ACC112 (cell line): Measurements from ENCODE around the gene MAP4K5.

ENCODE experiments used
- H2AFZ ChIP-seq: fragments of 200-600 bp; sonication (generic); one replicate; pipeline ENCODE4 v1.6.0; 2017; ENCODE audit warnings: antibody characterized with exemption, low read length; ENCODE audit not compliant: unreplicated experiment
- H3K27ac ChIP-seq: fragments of 200-600 bp; sonication (generic); 2 replicates; pipeline ENCODE4 v1.5.1; 2014; ENCODE audit warnings: low read depth, mild to moderate bottlenecking, antibody characterized with exemption, low read length, moderate library complexity
- H3K27me3 ChIP-seq: fragments of 200-600 bp; sonication (generic); 2 replicates; pipeline ENCODE4 v1.6.1; 2014; ENCODE audit warnings: mild to moderate bottlenecking, antibody characterized with exemption, low read length, moderate library complexity, mixed read lengths; ENCODE audit not compliant: insufficient read depth
- H3K36me3 ChIP-seq: fragments of 200-600 bp; sonication (generic); 2 replicates; pipeline ENCODE4 v1.6.1; 2016; ENCODE audit warnings: mild to moderate bottlenecking, antibody characterized with exemption, low read length, moderate library complexity, mixed read lengths; ENCODE audit not compliant: insufficient read depth
- H3K4me1 ChIP-seq: fragments of 200-600 bp; sonication (generic); one replicate; pipeline ENCODE4 v1.6.1; 2016; ENCODE audit warnings: low read length, mixed read lengths; ENCODE audit not compliant: insufficient read depth, unreplicated experiment, control insufficient read depth
- H3K4me3 ChIP-seq: fragments of 200-600 bp; sonication (generic); 2 replicates; pipeline ENCODE4 v1.5.1; 2014; ENCODE audit warnings: mild to moderate bottlenecking, low read depth, low read length
- H3K79me2 ChIP-seq: fragments of 200-600 bp; sonication (generic); one replicate; pipeline ENCODE4 v1.6.0; 2016; ENCODE audit warnings: low read length; ENCODE audit not compliant: control insufficient read depth, unreplicated experiment, insufficient read depth

MAP4K5 gene

DNA sequence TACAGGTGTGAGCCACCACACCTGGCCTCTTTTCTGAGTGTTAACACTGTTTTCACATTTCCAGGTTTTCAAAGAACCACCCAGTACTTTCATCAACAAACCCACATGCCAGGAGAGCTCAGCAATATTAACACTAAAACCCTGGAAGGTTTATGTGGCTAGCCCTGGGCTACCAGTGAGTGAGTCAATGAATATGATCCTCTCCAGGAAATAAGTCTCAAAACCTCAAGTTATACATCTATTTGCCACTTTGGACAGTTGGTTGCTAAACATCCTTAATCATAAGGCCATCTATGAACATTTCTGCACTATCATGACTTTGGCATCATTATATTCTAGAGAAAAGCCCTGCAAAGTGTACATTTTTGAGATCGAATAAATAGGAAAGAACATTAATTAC, 129.4 kb downstream of the MAP4K5 start:
- H3K4me1 ChIP-seq = peaks cover 22% of the 10 kb centered on the region
- H2AFZ ChIP-seq = no peak overlapping the region
- no peaks in the 10 kb centered on the region for H3K79me2 ChIP-seq
- H3K27me3 ChIP-seq = no peaks in the 10 kb centered on the region
- H3K36me3 ChIP-seq = no peaks in the 10 kb centered on the region
- H3K27ac ChIP-seq = no peak overlapping the region
- no peak overlapping the region for H3K4me3 ChIP-seq

DNA sequence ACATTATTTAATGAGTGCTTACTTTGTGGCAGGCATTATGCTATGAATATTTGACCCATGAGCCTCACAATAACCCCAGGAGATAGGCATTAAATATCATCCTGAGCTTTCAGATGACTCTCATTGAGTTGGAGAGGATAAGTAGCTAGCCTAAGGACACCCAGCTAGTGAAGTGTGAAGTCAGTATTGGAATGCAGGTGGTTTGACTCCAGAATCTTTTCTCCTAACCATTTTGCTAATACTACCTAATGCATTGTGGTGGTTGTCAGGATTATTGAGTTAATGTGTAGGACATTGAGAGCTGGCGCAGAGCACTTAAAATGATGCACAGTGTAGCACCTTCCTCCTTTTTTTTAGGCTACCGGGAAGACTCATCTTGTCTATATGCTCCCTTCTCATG, 131.9 kb downstream of the MAP4K5 start:
- Histone ChIP-seq H3K4me1 (peaks cover 31% of the 10 kb centered on the region), H3K27ac (no peak overlapping the region), H2AFZ (no peak overlapping the region), H3K36me3 (no peaks in the 10 kb centered on the region), H3K4me3 (no peak overlapping the region), H3K27me3 (no peaks in the 10 kb centered on the region), H3K79me2 (peaks cover 4% of the 10 kb centered on the region)

DNA sequence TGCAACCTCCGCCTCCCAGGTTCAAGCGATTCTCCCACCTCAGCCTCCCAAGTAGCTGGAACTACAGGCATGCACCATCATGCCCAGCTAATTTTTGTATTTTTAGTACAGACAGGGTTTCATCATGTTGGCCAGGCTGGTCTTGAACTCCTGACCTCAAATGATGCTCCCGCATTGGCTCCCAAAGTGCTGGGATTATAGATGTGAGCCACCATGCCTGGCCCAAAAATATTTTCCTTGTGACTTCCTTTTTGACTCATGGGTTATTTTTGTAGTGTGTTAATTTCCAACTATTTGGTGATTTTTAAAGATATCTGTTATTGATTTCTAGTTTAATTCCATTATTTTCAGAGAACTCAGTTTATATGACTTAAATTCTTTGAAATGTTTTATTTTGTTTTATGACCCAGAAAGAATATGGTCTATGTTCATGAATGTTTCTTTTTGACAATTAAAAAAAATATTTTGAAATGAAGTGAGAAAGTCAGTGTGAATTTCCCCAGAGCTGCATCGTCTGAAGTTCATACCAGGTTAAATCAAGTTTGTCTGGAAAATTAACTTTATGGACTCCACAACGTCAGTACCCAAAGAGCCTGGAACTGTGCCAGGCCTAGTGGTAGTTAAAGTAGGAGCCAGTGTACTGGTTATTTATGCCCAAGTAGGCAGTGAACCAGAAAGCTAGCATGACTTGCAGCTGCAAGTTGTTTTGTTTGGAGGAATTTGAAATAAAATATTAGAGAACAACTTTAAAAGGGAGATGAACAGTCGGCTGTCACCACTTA, 132.9 kb downstream of the MAP4K5 start:
- no peaks in the 10 kb centered on the region for H3K27me3 ChIP-seq
- no peak overlapping the region for H3K4me3 ChIP-seq
- H3K79me2 ChIP-seq = peaks cover 14% of the 10 kb centered on the region
- H3K36me3 ChIP-seq = no peaks in the 10 kb centered on the region
- H3K4me1 ChIP-seq = peaks cover 41% of the 10 kb centered on the region
- H2AFZ ChIP-seq = no peak overlapping the region
- H3K27ac ChIP-seq = no peak overlapping the region

DNA sequence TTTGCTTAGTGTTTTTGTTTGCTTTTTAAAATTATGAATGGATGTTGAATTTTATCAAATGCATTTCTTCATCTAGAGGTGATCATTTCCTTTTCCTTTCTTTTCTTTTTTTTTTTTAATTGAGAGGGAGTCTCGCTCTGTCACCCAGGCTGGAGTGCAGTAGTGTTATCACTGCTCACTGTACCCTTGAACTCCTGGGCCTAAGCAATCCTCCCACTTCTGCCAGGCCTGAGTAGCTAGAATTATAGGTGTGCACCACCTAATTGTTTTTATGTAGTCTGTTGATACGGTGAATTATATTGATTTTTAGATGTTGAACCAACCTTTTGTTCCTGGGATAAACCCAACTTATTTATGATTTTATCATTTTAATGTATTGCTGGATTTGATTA, 134.2 kb downstream of the MAP4K5 start:
- H3K4me1 ChIP-seq = peaks cover 45% of the 10 kb centered on the region
- no peaks in the 10 kb centered on the region for H3K27me3 ChIP-seq
- H2AFZ ChIP-seq = peak overlapping the region; percentile 76
- H3K4me3 ChIP-seq = no peak overlapping the region
- no peaks in the 10 kb centered on the region for H3K36me3 ChIP-seq
- H3K79me2 ChIP-seq = peaks cover 18% of the 10 kb centered on the region
- 0 out of 2 replicates have a peak overlapping the region, but pooled peaks have one; percentile 90 for H3K27ac ChIP-seq

DNA sequence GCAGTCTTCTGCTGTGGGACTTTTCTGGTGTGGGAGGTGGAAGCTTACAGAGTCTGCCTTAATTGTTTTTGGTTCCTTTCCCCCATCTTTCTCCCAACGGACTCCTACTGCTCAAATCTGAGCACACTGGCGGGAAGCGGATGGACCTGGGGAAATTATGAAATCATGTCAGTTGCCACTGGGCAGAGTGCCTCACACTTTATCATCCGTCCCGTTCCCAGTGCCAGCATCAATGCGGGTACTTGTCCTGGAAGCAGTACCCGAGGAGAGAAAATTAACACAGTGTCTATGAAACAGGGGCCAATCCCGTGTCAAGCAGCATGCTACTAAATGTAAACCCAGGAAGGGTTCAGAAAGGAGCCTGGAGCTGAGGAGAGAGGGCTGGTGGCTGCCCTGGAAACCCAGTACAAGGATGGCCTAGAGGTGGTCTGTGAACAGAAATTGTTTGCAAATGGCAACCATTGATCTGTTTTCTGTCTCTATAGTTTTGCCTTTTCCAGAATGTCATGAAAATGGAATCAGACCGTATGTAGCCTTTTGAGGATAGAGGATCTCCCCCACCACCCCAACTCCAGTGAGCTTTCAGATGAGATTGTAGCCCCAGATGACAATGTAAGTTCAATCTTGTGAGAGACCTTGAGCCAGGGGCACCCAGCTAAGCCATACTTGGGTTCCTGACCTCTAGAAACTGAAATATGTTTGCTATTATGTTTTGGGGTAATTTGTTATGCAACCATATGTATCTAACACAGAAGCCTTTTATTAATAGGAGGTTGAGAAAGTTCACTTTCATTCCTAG, 134.8 kb downstream of the MAP4K5 start:
- H3K4me3 ChIP-seq = peak overlapping the region; percentile 100
- no peaks in the 10 kb centered on the region for H3K27me3 ChIP-seq
- H3K79me2 ChIP-seq = peaks cover 18% of the 10 kb centered on the region
- H2AFZ ChIP-seq = peak overlapping the region; percentile 76
- peak overlapping the region; percentile 90 for H3K27ac ChIP-seq
- H3K36me3 ChIP-seq = no peaks in the 10 kb centered on the region
- H3K4me1 ChIP-seq = peaks cover 45% of the 10 kb centered on the region

DNA sequence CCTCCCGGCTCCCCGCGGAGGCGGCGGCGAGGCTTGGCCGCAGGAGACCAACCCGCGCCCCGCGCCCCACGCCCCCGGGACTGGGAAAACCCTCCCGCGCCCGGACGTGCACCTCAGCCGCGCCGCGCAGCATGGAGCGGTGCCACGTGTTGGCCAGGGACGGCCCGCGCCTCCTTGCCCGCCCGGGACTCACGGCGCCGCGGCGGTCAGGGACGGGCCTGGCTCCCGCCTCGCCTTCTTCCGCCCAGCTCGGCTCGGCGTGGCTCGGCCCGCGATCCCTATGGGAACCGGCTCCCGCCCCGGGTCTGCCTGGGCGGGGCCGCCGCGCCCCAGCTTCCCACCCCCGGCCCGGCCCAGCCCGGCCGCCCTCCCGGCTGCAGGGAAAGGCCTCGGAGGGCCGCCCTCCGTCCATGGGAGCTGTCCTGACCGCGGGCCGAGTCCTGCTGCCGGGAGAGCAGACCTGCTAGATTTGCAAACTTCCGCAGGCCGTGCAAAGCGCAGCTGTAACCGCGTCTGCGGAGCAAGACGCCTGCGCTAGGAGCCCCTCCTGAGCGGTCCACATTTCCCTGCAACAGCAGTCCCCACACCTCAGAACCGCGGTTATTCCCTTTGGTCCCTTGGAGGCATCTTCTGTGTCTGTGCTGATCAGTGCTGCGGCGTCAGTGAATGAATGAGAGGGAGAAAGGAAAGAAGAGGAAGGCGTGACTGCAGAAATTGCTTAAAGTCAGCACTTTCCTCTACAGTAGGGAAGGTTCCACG, 135.6 kb downstream of the MAP4K5 start, which contains the start of gene CDKL1:
TSS of gene CDKL1 (minus strand) at position 251 of the 759 bp plus-strand sequence. CDS start 1,013 bp downstream, outside the sequence.
- peaks cover 45% of the 10 kb centered on the region for H3K4me1 ChIP-seq
- peak within 1 kb of the TSS; percentile 97 for H2AFZ ChIP-seq
- peaks cover 18% of the 10 kb centered on the region for H3K79me2 ChIP-seq
- H3K4me3 ChIP-seq = peak within 1 kb of the TSS; percentile 100
- no peaks in the 10 kb centered on the region for H3K27me3 ChIP-seq
- H3K27ac ChIP-seq = peak within 1 kb of the TSS; percentile 90
- no peaks in the 10 kb centered on the region for H3K36me3 ChIP-seq

DNA sequence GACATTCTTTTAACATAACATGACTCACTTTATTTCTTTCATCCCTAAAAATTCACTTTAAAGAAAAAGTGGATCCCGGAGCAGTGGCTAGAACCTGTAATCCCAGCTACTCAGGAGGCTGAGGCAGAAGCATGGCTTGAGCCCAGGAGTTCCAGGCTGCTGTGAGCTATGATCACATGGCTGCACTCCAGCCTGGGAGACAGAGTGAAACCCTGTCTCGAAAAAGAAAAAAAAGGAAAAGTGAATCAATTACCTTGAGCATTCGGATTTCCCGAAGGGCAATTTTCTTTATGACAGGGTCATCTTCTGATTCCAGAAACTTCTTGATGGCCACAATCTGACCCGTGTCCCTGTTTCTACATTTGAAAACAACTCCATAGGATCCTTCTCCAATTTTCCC, 136.9 kb downstream of the MAP4K5 start:
- Histone ChIP-seq H3K27me3 (no peaks in the 10 kb centered on the region), H3K4me3 (peak overlapping the region; percentile 100), H3K27ac (peak overlapping the region; percentile 90; the same call in 1 of the 2 replicates), H3K36me3 (no peaks in the 10 kb centered on the region), H3K4me1 (peaks cover 45% of the 10 kb centered on the region), H3K79me2 (peaks cover 18% of the 10 kb centered on the region), H2AFZ (peak overlapping the region; percentile 80)

DNA sequence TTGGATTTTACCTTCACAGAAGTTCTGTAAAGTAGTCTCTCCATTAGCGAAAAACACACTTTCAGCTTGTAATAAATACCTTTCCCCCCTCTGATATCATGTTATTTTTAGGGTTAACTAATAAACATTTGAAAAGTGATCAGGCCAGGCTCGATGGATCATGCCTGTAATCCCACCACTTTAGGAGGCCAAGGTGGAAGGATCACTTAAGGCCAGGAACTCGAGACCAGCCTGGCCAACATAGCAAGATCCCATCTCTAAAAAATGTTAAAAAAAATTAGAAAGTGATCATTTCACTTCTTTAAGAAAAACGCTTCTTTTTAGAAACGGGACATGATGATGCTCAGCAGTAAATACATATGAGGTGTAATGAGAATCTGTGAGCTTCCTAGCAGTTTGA, 137.7 kb downstream of the MAP4K5 start:
- Histone ChIP-seq H3K4me1 (peaks cover 38% of the 10 kb centered on the region), H3K36me3 (no peaks in the 10 kb centered on the region), H3K27ac (no peak overlapping the region), H3K79me2 (peaks cover 18% of the 10 kb centered on the region), H3K4me3 (peak overlapping the region; percentile 100), H3K27me3 (no peaks in the 10 kb centered on the region), H2AFZ (no peak overlapping the region)

DNA sequence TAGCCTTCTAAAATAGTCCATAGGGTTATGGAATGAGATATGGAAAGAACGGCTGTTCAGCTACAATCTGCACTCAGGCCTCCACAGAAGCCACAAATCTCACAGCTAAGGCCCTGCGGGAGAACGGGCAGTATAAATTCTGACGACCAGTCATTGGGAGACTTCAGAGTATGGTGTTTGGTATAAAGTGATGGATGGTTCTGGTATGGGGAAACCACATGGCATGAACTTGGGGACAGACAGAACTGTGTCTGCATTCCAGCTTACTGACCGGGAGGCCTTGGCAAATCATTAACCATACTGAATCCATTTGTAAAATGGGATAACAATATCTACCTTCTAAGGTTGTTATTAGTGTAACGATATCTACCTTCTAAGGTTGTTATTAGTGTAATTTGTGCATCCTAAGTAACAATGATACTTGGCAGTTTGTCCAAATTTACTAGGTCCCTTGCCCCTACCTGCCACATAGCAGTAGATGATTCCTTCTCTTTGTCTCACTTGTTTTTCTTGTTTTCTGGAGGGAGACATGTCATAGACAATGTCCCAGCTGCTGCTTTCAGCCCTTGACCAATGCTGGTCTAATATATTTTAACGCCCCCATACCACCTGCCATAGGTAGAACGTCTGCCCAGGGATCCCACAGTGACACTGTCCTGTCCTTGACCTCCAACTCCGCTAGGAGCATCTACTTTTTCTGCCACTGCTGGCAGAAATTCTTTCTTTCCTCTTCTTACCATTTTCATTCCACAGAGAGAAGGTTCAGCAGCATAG, 142.5 kb downstream of the MAP4K5 start:
- Histone ChIP-seq H3K79me2 (peaks cover 9% of the 10 kb centered on the region), H3K27ac (no peak overlapping the region), H2AFZ (no peak overlapping the region), H3K27me3 (no peaks in the 10 kb centered on the region), H3K4me3 (no peak overlapping the region), H3K36me3 (no peaks in the 10 kb centered on the region), H3K4me1 (peaks cover 12% of the 10 kb centered on the region)
